C4-2B (cell line): ENCODE measurements around the gene B3GALT5.

Experiments
- CTCF ChIP-seq: fragments of 450-650 bp; conservative IDR thresholded peaks from 2 replicates; pipeline ENCODE4 v1.5.1; 2017; ENCODE audit warnings: mild to moderate bottlenecking
- ZFX ChIP-seq: fragments of 450-650 bp; IDR thresholded peaks from 2 replicates; pipeline ENCODE4 v1.6.1; 2017

- no peak for TF ChIP-seq CTCF
- no peak for TF ChIP-seq ZFX
Observed at GRCh38 chr21:39632796-39633442, 20.2 kb downstream of the B3GALT5 start.
